ENCODE results near the gene CD70.
"Not testable (repeated sequence)": the region's sequence is repeated elsewhere in the genome, so short reads cannot be mapped to it uniquely, and the experiment has no call there.

Gene CD70

GRCh38 chr19:6562437-6562836 lies 28.5 kb downstream of the CD70 start:
- H3K9me3 ChIP-seq (ENCODE audit: control insufficient read depth, insufficient read depth, low read depth, low read length); H3K27ac ChIP-seq (ENCODE audit: extremely low read depth, low read depth, low read length); H3K36me3 ChIP-seq (ENCODE audit: control insufficient read depth in 2 of 2, insufficient read depth in 1 of 2, low read length in 2 of 2); H3K4me3 ChIP-seq (ENCODE audit: low read depth, low read length); POLR2A ChIA-PET; H3K4me1 ChIP-seq (ENCODE audit: control insufficient read depth, insufficient read depth, low read length): not testable (repeated sequence)
- CTCF ChIA-PET = interaction anchor here (0.6 to 0.7 kb wide), 2 partner anchors 71 to 302 kb away, joined by 3 read pairs; no protein-coding TSS in a partner anchor
- peak; percentile 19; the same call in 1 of the 2 replicates for TF ChIP-seq CTCF (tag by site-specific recombination; IDR thresholded peaks at IDR 0.05)

- CTCF ChIA-PET = no interaction called here
- Histone ChIP-seq H3K36me3 (ENCODE audit: control insufficient read depth in 2 of 2, insufficient read depth in 1 of 2, low read length in 2 of 2) (no peaks in the 10 kb centered on the region), H3K4me1 (ENCODE audit: control insufficient read depth, insufficient read depth, low read length) (no peaks in the 10 kb centered on the region), H3K4me3 (ENCODE audit: low read depth, low read length) (no peak overlapping the region), H3K9me3 (ENCODE audit: control insufficient read depth, insufficient read depth, low read depth, low read length) (no peaks in the 10 kb centered on the region), H3K27ac (ENCODE audit: extremely low read depth, low read depth, low read length) (no peak overlapping the region)
- POLR2A ChIA-PET = interaction anchor here (0.7 kb wide), 1 partner anchor 52 kb away, joined by 4 read pairs; no protein-coding TSS in a partner anchor
- TF ChIP-seq ZNF76 (tag by site-specific recombination; IDR thresholded peaks at IDR 0.05; ENCODE audit: borderline replicate concordance, low read depth) = no peak
- no peak for TF ChIP-seq ZBTB44 (tag by site-specific recombination; IDR thresholded peaks at IDR 0.05)
- TF ChIP-seq PATZ1 (tag by site-specific recombination; IDR thresholded peaks at IDR 0.05) = no peak
- no peak for TF ChIP-seq MYNN (tag by site-specific recombination; IDR thresholded peaks at IDR 0.05; ENCODE audit: borderline replicate concordance)
- TF ChIP-seq BCL11A (tag by site-specific recombination; IDR thresholded peaks at IDR 0.05; ENCODE audit: low read depth) = no peak
- TF ChIP-seq ZNF157 (tag by site-specific recombination; IDR thresholded peaks at IDR 0.05) = no peak
- no peak for TF ChIP-seq ZNF248 (tag by site-specific recombination; IDR thresholded peaks at IDR 0.05)
- TF ChIP-seq ZNF544 (tag by site-specific recombination; IDR thresholded peaks at IDR 0.05) = no peak
- TF ChIP-seq ZNF529 (tag by site-specific recombination; IDR thresholded peaks at IDR 0.05; ENCODE audit: insufficient replicate concordance) = no peak
These were observed 34.3 kb downstream of the CD70 start for GRCh38 chr19:6556480-6557195.

- H3K4me3 ChIP-seq (ENCODE audit: low read depth, low read length) = no peak overlapping the region
- H3K36me3 ChIP-seq (ENCODE audit: control insufficient read depth in 2 of 2, insufficient read depth in 1 of 2, low read length in 2 of 2) = no peaks in the 10 kb centered on the region
- CTCF ChIA-PET = no interaction called here
- TF ChIP-seq ZNF366 (tag by site-specific recombination; conservative IDR thresholded peaks at IDR 0.05) (peak; percentile 94), EGR2 (tag by site-specific recombination; IDR thresholded peaks at IDR 0.05; ENCODE audit: low read depth) (no peak)
- H3K4me1 ChIP-seq (ENCODE audit: control insufficient read depth, insufficient read depth, low read length) = no peaks in the 10 kb centered on the region
- POLR2A ChIA-PET = no interaction called here
- H3K9me3 ChIP-seq (ENCODE audit: control insufficient read depth, insufficient read depth, low read depth, low read length) = no peaks in the 10 kb centered on the region
- no peak overlapping the region for H3K27ac ChIP-seq (ENCODE audit: extremely low read depth, low read depth, low read length)
These were observed 34.9 kb downstream of the CD70 start for GRCh38 chr19:6556043-6556449.
